Skeletal muscle satellite cell (primary cell): ENCODE measurements around the gene ERCC5.

Experiments used
- H3K27me3 ChIP-seq: 2 replicates; pipeline ENCODE4 v1.7.0; 2013; ENCODE audit warnings: low read length; ENCODE audit not compliant: control insufficient read depth, insufficient read depth
- H3K36me3 ChIP-seq: 2 replicates; pipeline ENCODE4 v1.7.0; 2013; ENCODE audit warnings: mild to moderate bottlenecking, control low read depth, low read length; ENCODE audit not compliant: insufficient read depth
- H3K4me1 ChIP-seq: 2 replicates; pipeline ENCODE4 v1.7.0; 2013; ENCODE audit warnings: low read length; ENCODE audit not compliant: control insufficient read depth, insufficient read depth
- H3K4me2 ChIP-seq: 2 replicates; pipeline ENCODE4 v1.7.0; 2013; ENCODE audit warnings: mild to moderate bottlenecking, low read length
- H3K4me3 ChIP-seq: 2 replicates; pipeline ENCODE4 v1.7.0; 2013; ENCODE audit warnings: low read length
- H3K9ac ChIP-seq: 2 replicates; pipeline ENCODE4 v1.7.0; 2013; ENCODE audit warnings: mild to moderate bottlenecking, low read depth, low read length, moderate library complexity
- H3K9me3 ChIP-seq: replicated peaks from 2 replicates; pipeline ENCODE4 v1.7.0; 2013; ENCODE audit warnings: mild to moderate bottlenecking, control low read depth, low read length

ERCC5 gene

GRCh38 chr13:102901056-102901455, 55.2 kb downstream of the ERCC5 start:
- no peaks in the 10 kb centered on the region for H3K27me3 ChIP-seq
- no peak overlapping the region for H3K9ac ChIP-seq
- no peaks in the 10 kb centered on the region for H3K9me3 ChIP-seq
- H3K4me2 ChIP-seq, result no peak overlapping the region
- no peak overlapping the region for H3K4me3 ChIP-seq
- H3K36me3 ChIP-seq, result no peaks in the 10 kb centered on the region
- H3K4me1 ChIP-seq, result peaks cover 7% of the 10 kb centered on the region

- H3K4me1 ChIP-seq, result peaks cover 7% of the 10 kb centered on the region
- H3K4me3 ChIP-seq, result no peak overlapping the region
- no peak overlapping the region for H3K4me2 ChIP-seq
- no peaks in the 10 kb centered on the region for H3K27me3 ChIP-seq
- H3K9me3 ChIP-seq, result no peaks in the 10 kb centered on the region
- H3K9ac ChIP-seq, result no peak overlapping the region
- H3K36me3 ChIP-seq, result no peaks in the 10 kb centered on the region
These were observed 55.9 kb downstream of the ERCC5 start for GRCh38 chr13:102901615-102902305.

GRCh38 chr13:102902789-102903347, 57.0 kb downstream of the ERCC5 start:
- no peaks in the 10 kb centered on the region for H3K27me3 ChIP-seq
- no peaks in the 10 kb centered on the region for H3K36me3 ChIP-seq
- no peak overlapping the region for H3K9ac ChIP-seq
- H3K4me3 ChIP-seq, result no peak overlapping the region
- no peaks in the 10 kb centered on the region for H3K9me3 ChIP-seq
- peaks cover 10% of the 10 kb centered on the region for H3K4me1 ChIP-seq
- H3K4me2 ChIP-seq, result no peak overlapping the region

GRCh38 chr13:102903659-102904407, 58.0 kb downstream of the ERCC5 start:
- H3K9me3 ChIP-seq, result no peaks in the 10 kb centered on the region
- H3K9ac ChIP-seq, result no peak overlapping the region
- H3K36me3 ChIP-seq, result no peaks in the 10 kb centered on the region
- no peak overlapping the region for H3K4me3 ChIP-seq
- H3K4me1 ChIP-seq, result peaks cover 10% of the 10 kb centered on the region
- H3K27me3 ChIP-seq, result peaks cover 4% of the 10 kb centered on the region
- no peak overlapping the region for H3K4me2 ChIP-seq

- no peaks in the 10 kb centered on the region for H3K36me3 ChIP-seq
- H3K27me3 ChIP-seq, result peaks cover 4% of the 10 kb centered on the region
- no peak overlapping the region for H3K4me3 ChIP-seq
- H3K4me2 ChIP-seq, result no peak overlapping the region
- no peak overlapping the region for H3K9ac ChIP-seq
- H3K4me1 ChIP-seq, result peaks cover 10% of the 10 kb centered on the region
- H3K9me3 ChIP-seq, result no peaks in the 10 kb centered on the region
These were observed 58.6 kb downstream of the ERCC5 start for GRCh38 chr13:102904408-102904862.

- Histone ChIP-seq H3K36me3 (no peaks in the 10 kb centered on the region), H3K4me3 (no peak overlapping the region)
These were observed 60.3 kb downstream of the ERCC5 start for GRCh38 chr13:102905905-102906771.

GRCh38 chr13:102907016-102907756, 61.4 kb downstream of the ERCC5 start:
- H3K9ac ChIP-seq, result no peak overlapping the region
- H3K27me3 ChIP-seq, result peaks cover 4% of the 10 kb centered on the region
- H3K4me1 ChIP-seq, result peaks cover 4% of the 10 kb centered on the region
- no peak overlapping the region for H3K4me3 ChIP-seq
- no peaks in the 10 kb centered on the region for H3K9me3 ChIP-seq
- no peak overlapping the region for H3K4me2 ChIP-seq
- H3K36me3 ChIP-seq, result no peaks in the 10 kb centered on the region

More at GRCh38 chr13:102905905-102906771, 60.3 kb downstream of the ERCC5 start:
- Histone ChIP-seq H3K9me3 (no peaks in the 10 kb centered on the region), H3K4me1 (peaks cover 10% of the 10 kb centered on the region), H3K9ac (no peak overlapping the region), H3K4me2 (no peak overlapping the region), H3K27me3 (peaks cover 4% of the 10 kb centered on the region)

GRCh38 chr13:102907886-102908515, 62.2 kb downstream of the ERCC5 start:
- H3K36me3 ChIP-seq, result no peaks in the 10 kb centered on the region
- H3K9me3 ChIP-seq, result no peaks in the 10 kb centered on the region
- no peak overlapping the region for H3K9ac ChIP-seq
- peaks cover 3% of the 10 kb centered on the region for H3K4me1 ChIP-seq
- peaks cover 8% of the 10 kb centered on the region for H3K27me3 ChIP-seq
- no peak overlapping the region for H3K4me2 ChIP-seq
- H3K4me3 ChIP-seq, result no peak overlapping the region

GRCh38 chr13:102909971-102910370, 64.1 kb downstream of the ERCC5 start:
- Histone ChIP-seq H3K4me2 (no peak overlapping the region), H3K4me3 (no peak overlapping the region), H3K36me3 (no peaks in the 10 kb centered on the region), H3K27me3 (peaks cover 14% of the 10 kb centered on the region), H3K9ac (no peak overlapping the region), H3K4me1 (peaks cover 3% of the 10 kb centered on the region), H3K9me3 (no peaks in the 10 kb centered on the region)

GRCh38 chr13:102911336-102911735, 65.5 kb downstream of the ERCC5 start:
- peaks cover 14% of the 10 kb centered on the region for H3K27me3 ChIP-seq
- H3K4me1 ChIP-seq, result peaks cover 3% of the 10 kb centered on the region
- H3K36me3 ChIP-seq, result no peaks in the 10 kb centered on the region
- no peak overlapping the region for H3K9ac ChIP-seq
- no peaks in the 10 kb centered on the region for H3K9me3 ChIP-seq
- H3K4me3 ChIP-seq, result no peak overlapping the region
- H3K4me2 ChIP-seq, result no peak overlapping the region
